ENCODE results near the gene DHDDS.

DHDDS gene

DNA sequence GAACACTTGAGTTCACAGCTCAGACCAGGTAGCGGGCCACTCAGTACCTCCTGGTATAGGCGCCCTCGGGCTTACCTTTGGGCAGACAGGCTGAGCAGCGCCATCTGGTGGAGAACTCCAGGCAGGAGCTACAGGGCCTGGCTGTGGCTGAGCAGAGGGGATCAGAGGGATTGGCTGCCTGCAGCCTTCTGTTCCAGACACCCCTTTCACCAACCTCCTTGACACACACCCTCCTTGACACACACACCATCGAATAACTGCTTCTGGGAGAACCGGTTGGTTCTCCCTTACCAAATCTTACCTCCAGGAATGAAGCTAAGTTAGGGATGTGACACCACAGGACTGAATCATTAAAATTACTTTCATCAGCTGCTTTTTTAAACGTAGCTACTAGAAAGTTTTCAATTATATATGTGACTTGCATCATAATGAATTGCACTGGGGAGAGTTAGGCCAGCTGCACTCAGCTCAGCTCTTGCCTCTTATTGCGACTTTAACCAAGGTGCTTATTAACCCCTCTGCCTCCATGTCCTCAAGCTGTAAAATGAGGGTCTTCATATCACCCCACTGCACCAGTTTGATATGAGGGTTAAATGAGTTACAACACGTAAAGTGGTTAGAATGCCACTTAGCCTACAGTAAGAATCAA is 14.9 kb upstream of the DHDDS start:
- in situ Hi-C loops (cut with HindIII; ENCODE audit: low sequenced_read_pairs): no loop called here

DNA sequence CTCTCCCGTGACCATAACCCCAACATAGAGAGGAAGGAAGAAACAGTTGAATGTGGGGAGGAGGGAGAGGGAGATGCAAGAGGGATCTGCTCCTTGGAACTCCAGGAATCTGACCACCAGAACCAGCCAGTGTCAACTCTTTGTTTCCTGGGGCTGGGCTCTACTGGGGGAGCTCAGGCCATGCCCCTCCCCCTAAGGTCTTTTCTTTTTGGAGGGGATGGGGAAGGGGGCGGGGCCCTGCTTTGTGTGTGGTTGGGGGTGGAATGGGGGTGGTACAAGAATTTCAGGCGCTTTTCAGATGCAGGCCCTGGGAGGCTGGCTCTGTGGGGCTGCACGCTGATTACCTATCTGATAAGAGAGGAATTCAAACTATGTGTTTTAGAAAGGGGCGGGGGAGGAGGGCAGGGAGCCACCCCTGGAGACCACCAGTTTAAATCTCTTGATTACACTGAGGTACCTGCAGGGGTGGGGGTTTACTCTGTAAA is 13.2 kb upstream of the DHDDS start:
- in situ Hi-C loops (cut with HindIII; ENCODE audit: low sequenced_read_pairs): no loop called here

DNA sequence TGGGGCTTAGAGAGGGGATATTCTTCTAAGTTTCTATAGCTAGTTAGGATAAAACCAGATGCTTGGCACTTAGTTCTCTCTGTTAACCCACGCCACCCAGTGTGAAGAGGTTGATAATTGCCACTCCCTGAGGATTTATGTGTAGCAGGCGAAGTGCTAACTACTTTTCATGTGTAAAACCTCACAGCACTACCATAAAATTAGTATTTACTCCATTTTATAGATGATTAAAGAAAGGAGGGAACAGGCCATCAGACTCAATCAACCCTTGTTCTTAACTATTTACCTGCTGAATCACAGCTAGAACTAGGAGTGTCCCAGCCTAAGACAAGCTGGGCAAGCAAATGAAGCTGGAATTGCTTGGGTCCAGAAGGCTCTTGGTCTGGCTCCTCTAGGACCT is 12.6 kb upstream of the DHDDS start:
- in situ Hi-C loops (cut with HindIII; ENCODE audit: low sequenced_read_pairs): no loop called here

DNA sequence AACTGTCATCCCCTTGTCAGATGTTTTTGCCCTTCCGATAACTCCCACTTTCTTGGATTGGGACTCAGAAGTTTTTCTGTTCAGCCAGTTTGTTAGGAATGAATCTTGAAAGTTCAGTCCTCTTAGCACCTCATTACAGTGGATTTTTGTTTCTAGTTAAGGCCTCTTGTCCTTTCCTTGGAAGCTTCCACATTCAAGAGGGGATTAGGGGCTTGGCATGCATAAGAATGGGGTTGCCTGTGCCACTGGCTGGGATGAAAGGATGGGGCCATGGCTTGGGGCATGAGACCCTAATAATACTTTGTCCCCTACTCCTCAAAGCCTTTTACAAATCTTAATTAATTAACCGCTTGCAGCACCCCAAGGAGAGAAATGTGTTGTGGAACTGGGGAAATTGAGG is 2.4 kb upstream of the DHDDS start:
- in situ Hi-C loops (cut with HindIII; ENCODE audit: low sequenced_read_pairs): no loop called here

DNA sequence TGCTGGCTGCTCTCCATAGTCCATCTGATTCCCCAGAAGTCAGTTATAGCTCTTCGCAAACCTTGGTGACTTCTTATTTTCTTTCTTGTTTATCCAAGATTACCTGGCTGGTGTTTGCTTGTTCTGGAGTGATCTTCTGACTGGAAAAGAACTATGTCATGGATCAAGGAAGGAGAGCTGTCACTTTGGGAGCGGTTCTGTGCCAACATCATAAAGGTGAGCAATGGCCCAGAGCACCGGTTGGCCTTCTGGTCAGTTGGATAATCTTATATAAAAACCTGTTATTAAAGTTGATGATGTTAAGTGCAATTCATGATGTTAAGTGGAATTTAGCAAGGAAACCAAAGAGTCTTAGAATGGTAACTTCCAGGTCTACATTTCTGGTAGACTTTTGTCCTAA is 672 bp downstream of the DHDDS start:
- in situ Hi-C loops (cut with HindIII; ENCODE audit: low sequenced_read_pairs): no loop called here

DNA sequence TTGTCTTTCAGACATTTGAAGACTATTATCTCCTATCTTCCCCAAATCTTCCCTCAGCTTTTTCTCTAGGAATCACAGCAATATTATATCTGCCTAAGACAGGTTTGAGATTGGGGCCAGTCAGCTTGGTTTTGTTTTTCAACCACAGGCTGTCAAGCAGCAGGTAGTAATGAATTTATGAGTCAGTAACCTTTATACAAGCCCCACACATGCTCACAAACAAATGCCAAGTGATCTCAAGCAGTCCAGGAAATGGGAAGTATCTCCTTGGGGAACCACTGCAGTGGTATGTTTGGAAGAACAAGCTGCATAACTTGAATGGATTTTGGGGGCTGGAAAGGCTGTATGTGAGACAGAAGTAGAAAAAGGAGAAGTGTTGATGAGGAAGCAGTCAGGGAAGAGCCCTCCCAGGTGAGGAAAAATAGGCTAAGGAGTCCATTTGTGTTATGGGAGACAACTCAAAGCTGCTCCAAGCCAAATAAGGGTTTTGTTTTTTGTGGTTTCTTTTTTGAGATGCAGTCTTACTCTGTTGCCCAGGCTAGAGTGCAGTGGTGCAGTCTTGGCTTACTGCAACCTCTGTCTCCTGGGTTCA is 2.1 kb downstream of the DHDDS start:
- in situ Hi-C loops (cut with HindIII; ENCODE audit: low sequenced_read_pairs): no loop called here

DNA sequence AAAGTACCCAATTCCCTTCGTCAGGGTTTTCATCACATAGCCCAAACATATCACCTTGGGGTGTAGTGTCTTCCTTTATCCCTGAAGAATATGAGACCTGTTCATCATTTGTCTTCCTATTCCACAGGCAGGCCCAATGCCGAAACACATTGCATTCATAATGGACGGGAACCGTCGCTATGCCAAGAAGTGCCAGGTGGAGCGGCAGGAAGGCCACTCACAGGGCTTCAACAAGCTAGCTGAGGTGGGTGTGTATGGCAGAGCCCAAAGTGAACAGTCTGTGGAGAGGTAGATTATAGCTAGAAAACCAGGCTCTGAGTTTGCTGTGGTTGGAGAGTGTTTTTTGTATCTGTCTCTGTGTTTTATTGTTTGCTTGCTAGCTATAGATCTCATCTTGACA is 5.9 kb downstream of the DHDDS start:
- in situ Hi-C loops (cut with HindIII; ENCODE audit: low sequenced_read_pairs): no loop called here

DNA sequence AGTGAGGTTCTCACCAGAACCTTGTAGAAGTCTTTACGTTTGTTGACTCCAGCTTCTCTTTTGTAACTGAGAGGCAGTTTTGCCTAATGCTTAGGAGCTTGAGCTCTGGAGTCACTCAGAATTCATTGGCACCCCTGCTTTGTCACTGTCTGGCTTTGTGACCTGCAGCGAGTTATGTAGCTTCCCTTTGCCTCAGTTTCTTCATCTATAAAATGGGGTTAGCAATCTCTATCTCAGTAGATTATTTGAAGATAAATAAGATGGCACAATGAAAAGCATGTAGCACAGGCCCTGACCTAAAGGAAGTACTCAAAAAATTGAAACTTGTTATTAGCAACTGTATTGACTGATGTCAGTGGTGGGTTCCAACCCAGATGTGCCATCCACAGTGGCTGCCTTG is 8.1 kb downstream of the DHDDS start:
- in situ Hi-C loops (cut with HindIII; ENCODE audit: low sequenced_read_pairs): no loop called here

DNA sequence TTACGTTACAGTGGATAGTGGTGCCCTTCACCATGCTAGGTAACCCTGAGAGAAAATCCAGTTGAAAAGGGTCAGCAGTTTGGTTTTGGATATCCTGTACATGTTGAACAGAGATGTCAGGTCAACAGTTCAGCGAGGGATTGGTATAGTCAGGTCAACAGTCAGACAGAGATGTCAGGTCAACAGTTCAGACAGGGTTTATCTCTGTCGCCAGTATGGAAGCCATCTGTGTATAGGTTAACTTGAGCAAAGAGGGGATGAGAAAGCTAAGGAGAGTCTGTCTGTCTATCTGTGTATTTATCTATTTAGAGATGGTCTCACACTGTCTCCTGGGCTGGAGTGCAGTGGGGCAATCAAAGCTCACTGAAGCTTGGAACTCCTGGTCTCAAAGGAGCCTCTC is 17.7 kb downstream of the DHDDS start:
- in situ Hi-C loops (cut with HindIII; ENCODE audit: low sequenced_read_pairs): no loop called here

DNA sequence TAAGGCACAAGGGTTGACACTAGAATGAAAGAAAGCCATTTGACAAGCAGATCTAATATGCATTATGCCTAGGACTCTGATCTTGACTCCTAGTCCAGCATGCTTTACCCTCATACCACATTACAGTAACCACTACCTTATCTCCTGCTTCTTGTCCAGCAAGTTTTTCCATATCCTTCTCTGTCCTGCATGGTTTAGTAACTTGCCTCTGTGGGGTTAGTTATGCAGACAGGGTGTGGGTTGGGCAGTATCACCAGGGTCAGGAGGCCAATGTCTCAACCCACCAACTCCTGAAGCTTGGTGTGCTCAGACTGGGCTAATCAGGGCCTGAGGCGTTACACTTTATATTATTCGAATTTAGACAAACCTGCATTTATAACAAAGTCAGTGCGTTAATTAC is 18.8 kb downstream of the DHDDS start:
- in situ Hi-C loops (cut with HindIII; ENCODE audit: low sequenced_read_pairs): no loop called here

DNA sequence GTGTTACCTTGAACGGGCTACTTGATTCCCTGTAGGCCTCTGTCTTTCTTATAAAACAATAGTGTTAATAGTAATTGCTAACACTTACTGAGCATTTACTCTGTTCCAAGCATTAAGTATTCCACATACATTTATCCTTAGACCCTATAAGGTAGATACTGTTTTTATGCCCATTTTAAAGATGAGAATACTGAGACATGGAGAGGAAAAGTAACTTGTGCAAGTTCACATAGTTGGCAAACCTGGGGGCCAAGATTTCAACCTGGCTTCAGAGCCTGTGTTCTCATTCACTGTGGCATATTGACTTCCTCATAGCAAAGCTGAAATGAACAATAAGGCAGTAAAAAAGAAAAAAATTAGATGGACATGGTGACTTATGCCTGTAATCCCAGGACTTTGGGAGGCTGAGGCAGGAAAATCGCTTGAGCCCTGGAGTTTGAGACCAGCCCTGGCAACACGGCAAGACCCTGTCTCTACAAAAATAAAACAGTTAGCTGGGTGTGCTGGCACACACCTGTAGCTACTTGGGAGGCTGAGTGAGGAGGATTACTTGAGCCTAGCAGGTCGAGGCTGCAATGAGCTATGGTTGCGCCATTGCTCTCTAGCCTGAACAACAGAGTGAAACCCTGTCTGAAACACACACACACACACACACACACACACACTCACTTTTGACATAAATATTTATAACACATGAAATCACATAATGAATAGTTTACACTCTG is 20.5 kb downstream of the DHDDS start:
- in situ Hi-C loops (cut with HindIII; ENCODE audit: low sequenced_read_pairs): no loop called here

DNA sequence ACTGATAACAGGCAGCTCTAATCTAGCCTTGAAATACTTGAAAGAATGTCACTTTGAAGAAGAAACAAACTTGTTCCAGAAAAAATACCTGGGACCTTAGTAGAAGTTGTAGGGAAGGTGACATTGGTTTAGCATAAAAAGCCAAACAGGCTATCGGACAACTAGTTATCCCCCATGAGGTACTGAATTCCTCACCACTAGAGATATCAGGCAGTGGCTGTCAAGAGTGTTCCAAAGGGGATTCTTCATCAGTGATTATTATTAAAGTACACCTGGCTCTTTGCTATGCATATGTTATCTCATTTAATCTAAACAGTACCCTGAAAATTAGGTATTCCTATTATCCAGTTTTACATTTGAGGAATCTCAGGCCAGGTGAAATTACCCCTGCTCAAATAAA is 27.0 kb downstream of the DHDDS start:
- in situ Hi-C loops (cut with HindIII; ENCODE audit: low sequenced_read_pairs): no loop called here

DNA sequence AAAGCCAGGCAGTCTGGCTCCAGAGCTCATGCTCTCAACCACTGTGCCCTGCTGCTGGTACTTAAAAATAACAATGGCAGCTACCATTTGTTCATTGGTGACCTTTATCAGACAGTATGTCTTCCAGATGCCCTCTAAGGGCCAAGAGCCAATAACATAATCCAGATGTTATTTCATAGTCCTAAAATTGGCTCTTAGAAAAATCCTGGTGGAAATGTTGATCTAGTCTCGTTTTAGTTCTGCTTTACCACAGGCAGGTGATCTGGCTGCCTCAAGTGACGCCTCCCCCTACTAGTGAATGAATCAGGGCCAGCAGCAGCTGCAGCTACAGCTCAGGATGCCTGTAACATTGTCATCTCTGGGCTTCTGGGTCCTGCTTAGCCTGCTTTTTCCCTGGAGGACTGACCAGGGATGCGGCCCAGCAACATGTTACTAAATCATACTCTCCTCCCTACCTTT is 27.5 kb downstream of the DHDDS start:
- in situ Hi-C loops (cut with HindIII; ENCODE audit: low sequenced_read_pairs): no loop called here

DNA sequence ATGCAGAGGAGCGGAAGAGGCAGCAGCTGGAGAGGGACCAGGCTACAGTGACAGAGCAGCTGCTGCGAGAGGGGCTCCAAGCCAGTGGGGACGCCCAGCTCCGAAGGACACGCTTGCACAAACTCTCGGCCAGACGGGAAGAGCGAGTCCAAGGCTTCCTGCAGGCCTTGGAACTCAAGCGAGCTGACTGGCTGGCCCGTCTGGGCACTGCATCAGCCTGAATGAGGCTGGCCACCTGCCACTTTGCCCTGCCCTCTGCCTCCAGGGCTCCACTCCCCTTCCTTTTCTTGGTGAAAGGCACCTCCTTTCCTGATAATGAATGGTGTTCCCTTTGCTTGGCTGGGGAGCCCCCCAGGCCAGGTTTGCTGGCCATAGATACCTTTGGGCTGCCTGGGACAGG is 36.8 kb downstream of the DHDDS start:
- in situ Hi-C loops (cut with HindIII; ENCODE audit: low sequenced_read_pairs): no loop called here

DNA sequence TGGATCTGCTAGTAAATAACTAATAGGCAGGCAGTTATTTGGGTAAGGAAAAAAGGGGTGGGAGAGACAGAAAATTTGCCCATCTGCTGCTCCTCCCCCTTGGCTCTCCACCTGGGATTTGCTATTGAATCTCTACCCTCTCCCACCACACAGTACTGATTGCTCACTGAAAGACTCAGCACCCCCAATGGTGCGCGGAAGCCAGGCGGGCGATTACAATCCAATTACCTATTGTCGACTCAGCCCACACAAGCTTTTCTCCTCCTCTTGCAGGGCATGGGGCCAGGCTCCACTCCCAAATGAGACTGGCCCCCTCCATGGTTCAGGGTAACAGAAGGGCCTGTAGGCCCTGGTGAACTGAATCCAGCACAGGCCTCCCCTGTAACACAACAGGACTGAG is 37.4 kb downstream of the DHDDS start:
- in situ Hi-C loops (cut with HindIII; ENCODE audit: low sequenced_read_pairs): no loop called here

DNA sequence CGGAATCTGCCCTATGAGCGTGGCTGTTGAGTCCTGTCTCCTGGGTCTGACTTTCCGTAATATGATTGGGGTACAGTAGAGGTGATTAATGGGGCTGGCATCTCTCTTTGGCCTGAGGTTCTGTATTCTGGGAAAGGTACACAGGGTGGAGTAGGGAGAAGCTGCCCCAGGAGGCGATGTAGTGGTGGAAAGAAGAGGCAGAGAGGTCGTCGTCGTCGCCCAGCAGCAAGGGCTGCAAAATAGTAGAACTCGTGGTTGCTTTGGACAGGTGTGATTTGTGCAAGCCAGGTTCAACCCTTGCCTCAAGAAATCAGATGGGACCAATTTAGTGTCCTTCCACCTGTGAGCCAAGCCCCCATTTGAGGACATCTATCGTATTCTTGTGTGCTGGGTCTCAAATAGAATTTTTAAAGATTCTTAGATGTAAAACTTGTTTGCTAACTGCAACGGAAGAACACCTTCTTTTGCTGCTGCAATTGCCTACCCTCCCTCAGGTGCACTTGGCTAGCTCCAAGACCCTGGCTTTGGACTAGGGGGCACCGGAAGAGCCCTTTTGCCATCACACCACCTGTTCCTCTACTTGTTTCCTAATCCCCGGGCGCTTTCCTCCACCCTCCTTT is 38.9 kb downstream of the DHDDS start:
- in situ Hi-C loops (cut with HindIII; ENCODE audit: low sequenced_read_pairs): no loop called here

DNA sequence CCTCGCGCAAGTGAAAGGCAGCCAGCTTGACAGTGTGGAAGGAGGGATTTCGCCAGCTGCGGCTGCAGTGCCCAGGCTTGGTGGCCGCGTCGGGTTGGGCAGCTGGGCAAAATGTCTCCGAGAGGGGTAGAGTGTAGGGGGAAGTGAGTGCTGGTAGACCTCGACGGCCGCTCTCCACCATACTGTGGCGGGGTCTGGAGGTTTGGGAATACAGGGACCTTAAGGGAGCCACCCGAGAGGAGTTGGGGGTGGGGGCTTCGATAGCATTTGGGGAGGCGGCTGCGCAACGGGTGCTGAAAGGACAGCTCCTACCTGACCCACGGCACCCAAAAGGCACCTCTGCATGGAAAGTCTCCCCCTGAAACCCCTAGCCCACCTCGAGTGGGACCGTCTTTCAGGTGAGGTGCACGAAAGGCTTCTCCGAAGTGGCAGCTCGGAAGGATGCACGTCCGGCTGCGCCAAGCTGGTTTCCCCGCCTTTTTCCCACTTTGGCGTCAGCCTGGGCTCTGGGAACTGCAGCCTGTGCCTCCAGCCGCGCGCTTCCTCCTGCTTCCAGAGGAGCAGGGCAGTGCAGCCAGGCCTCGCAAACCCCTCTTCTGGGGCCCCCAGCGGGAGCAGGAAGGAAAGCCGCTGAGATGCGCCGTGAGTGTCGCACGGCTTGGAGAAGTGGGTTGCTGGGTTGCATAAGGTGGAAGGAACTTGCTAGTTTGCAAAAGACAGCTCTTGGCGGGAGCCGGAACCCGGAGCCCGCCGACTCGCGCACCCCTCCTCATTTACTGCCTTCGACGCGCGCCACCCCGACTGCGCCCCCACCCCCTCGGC is 39.6 kb downstream of the DHDDS start:
- in situ Hi-C loops (cut with HindIII; ENCODE audit: low sequenced_read_pairs): no loop called here

DNA sequence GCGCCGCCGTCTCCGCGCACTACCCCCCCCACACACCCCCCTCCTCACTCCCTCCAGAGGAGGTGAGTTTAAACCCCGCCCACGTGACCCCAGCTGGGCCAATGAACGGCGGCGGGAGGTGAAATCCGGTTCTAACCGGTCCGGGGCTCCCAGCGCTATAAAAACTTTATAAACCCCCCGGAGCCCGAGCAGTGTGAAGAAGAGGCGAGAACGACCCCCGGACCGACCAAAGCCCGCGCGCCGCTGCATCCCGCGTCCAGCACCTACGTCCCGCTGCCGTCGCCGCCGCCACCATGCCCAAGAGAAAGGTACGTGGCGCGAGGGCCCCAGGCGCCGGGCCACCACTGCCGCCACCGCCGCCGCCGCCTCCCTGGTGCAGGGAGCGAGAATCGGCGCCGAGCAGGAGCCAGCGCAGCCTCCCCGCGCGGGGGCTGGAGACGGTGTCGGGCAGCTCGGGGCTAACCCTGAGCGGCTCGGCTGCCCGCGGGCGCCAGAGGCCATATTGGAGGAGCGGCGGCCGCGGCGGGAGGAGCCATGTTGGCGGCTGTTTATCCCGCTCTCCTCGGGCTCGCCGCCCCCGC is 40.3 kb downstream of the DHDDS start, which contains the start of gene HMGN2:
Gene HMGN2, plus strand, starts transcription at position 121 of the 581 bp plus-strand sequence. Its CDS starts 173 bp downstream, at position 294.
- in situ Hi-C loops (cut with HindIII; ENCODE audit: low sequenced_read_pairs): no loop called here

DNA sequence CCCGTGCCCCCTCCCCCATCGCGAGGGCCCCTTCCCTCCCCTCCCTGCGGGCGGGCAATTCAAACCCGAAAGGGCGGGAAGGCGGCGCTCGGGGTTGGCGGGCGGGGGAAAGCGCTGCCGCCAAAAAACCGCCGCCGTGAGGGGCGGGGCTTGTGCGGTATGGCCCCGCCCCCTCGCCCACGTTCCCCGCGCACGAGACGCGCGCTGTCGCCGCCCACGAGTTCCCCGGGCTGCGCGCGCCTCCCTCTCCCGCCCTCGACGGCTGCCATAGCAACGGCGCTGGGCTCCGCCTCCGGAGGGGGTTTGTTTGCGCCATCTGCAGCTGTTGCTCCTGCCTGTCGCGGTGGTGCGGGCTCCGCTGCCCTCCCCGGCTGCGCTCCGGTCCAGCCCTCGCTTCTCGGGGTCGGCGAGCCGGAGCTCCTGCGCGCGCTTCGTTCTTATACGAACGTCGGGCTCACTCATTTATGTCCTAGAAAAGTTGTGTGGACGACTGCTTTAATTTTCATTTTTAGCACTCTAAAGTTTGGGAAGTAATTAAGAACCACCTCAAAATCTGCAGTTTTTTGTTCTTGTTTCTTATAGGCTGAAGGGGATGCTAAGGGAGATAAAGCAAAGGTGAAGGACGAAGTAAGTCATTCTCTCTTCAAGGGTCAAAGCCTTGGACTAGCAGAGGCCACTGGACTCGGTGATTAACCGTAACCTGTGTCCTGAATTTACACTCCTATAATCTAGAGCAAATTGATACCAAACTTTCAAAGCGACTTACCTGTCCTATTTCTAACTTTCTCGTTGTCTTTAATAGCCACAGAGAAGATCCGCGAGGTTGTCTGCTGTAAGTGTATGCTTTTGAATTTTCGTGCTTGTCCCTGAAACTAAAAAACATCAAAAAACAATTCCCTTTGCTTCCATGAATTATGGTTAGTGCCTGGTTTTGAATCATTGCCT is 41.1 kb downstream of the DHDDS start:
- in situ Hi-C loops (cut with HindIII; ENCODE audit: low sequenced_read_pairs): no loop called here
